Measurements from ENCODE around the gene POLR3A.

Gene POLR3A

DNA sequence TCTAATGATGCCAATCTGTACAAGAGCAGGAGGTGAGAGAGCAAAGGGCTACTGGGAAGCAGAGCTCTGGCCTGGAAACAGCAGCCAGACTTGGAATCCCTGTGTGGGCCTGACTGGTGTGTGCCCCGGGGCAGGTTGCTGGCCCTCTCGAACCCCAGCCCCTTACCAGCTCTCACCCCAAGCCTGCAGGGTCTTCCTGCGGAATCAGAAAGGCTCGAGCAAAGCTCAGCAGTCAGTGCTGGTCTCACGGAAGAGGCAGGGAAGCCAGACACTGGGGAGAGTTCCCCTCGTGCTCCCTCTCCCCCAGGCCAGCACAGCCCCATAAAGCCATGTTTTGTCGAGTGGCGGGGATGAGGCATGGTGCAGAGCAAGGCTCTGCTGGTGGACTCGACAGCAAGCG lies 50.1 kb downstream of the POLR3A start:
- H3K36me3 Mint-ChIP-seq (ENCODE audit: insufficient read depth): peaks cover 59% of the 10 kb centered on the region
- no peaks in the 10 kb centered on the region for H3K4me1 Mint-ChIP-seq
- no peaks in the 10 kb centered on the region for H3K9me3 Mint-ChIP-seq
- no peak overlapping the region for H3K4me3 Mint-ChIP-seq
- ATAC-seq (replicated peaks; ENCODE audit: extremely low read depth, poor library complexity, severe bottlenecking) (no peak), DNase-seq (ENCODE audit: low spot score in 2 of 2) (no peak)
- no peaks in the 10 kb centered on the region for H3K27me3 Mint-ChIP-seq
- no peak overlapping the region for H3K27ac Mint-ChIP-seq (ENCODE audit: low read depth)

GRCh38 chr10:77978360-77978759 lies 51.0 kb downstream of the POLR3A start:
- no peak for DNase-seq (ENCODE audit: low spot score in 2 of 2)
- H3K27ac Mint-ChIP-seq (ENCODE audit: low read depth): no peak overlapping the region

DNA sequence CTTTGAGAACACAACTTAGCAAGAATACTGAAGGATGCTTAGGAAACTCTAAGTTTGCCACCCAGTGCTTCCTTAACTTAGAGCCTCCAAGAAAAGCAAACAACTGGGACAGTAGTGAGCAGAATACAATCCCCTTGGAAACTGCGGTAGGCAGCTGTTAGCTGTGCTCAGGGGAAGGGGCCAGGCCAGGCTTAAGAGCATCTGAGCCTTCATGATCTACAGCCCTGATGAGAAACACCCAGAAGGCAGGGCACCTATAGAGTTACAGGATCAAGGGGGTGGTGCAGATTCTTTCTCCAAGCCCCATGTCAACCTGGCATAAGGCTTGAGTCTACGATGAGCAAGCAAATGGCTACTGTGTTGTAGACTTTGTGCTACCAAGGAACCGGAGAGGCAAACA lies 51.4 kb downstream of the POLR3A start:
- ATAC-seq (replicated peaks; ENCODE audit: extremely low read depth, poor library complexity, severe bottlenecking): no peak
- H3K4me1 Mint-ChIP-seq: no peaks in the 10 kb centered on the region
- no peak for DNase-seq (ENCODE audit: low spot score in 2 of 2)
- no peak overlapping the region for H3K27ac Mint-ChIP-seq (ENCODE audit: low read depth)
- H3K4me3 Mint-ChIP-seq: no peak overlapping the region
- H3K36me3 Mint-ChIP-seq (ENCODE audit: insufficient read depth): peaks cover 48% of the 10 kb centered on the region
- H3K9me3 Mint-ChIP-seq: no peaks in the 10 kb centered on the region
- no peaks in the 10 kb centered on the region for H3K27me3 Mint-ChIP-seq

More at GRCh38 chr10:77978360-77978759, 51.0 kb downstream of the POLR3A start:
- H3K4me1 Mint-ChIP-seq: no peaks in the 10 kb centered on the region
- H3K9me3 Mint-ChIP-seq: no peaks in the 10 kb centered on the region
- no peak overlapping the region for H3K4me3 Mint-ChIP-seq
- peaks cover 52% of the 10 kb centered on the region for H3K36me3 Mint-ChIP-seq (ENCODE audit: insufficient read depth)
- H3K27me3 Mint-ChIP-seq: no peaks in the 10 kb centered on the region
- no peak for ATAC-seq (replicated peaks; ENCODE audit: extremely low read depth, poor library complexity, severe bottlenecking)

DNA sequence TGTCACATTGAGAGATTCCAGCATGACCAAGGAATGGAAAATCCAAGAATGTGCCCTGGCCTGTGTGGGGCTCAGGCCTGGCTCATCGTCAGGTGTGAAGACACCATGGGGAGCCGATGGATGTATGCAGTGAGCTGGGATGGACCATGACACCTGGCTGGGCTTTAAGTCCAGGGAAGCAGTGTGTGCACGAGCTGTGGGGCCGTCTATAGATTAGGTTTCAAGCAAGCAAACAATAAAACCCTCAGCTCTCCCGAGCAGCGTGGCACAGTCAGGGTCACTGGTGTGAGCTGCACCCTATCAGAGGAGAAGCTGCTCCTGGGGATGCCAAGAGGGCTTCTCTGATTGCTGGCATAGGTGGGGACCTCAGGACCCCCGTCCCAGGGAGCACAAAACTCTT lies 52.3 kb downstream of the POLR3A start:
- Mint-ChIP-seq H3K4me3 (no peak overlapping the region), H3K27ac (ENCODE audit: low read depth) (peak overlapping the region; percentile 41), H3K4me1 (no peaks in the 10 kb centered on the region), H3K36me3 (ENCODE audit: insufficient read depth) (peaks cover 39% of the 10 kb centered on the region), H3K27me3 (no peaks in the 10 kb centered on the region), H3K9me3 (no peaks in the 10 kb centered on the region)
- ATAC-seq (replicated peaks; ENCODE audit: extremely low read depth, poor library complexity, severe bottlenecking) (no peak), DNase-seq (ENCODE audit: low spot score in 2 of 2) (no peak)

- DNase-seq (ENCODE audit: low spot score in 2 of 2) (no peak), ATAC-seq (replicated peaks; ENCODE audit: extremely low read depth, poor library complexity, severe bottlenecking) (no peak)
- peaks cover 24% of the 10 kb centered on the region for H3K36me3 Mint-ChIP-seq (ENCODE audit: insufficient read depth)
- H3K27me3 Mint-ChIP-seq: no peaks in the 10 kb centered on the region
- H3K27ac Mint-ChIP-seq (ENCODE audit: low read depth): no peak overlapping the region
- no peak overlapping the region for H3K4me3 Mint-ChIP-seq
- H3K9me3 Mint-ChIP-seq: no peaks in the 10 kb centered on the region
- H3K4me1 Mint-ChIP-seq: no peaks in the 10 kb centered on the region
These were observed 54.1 kb downstream of the POLR3A start for GRCh38 chr10:77975086-77975666.

DNA sequence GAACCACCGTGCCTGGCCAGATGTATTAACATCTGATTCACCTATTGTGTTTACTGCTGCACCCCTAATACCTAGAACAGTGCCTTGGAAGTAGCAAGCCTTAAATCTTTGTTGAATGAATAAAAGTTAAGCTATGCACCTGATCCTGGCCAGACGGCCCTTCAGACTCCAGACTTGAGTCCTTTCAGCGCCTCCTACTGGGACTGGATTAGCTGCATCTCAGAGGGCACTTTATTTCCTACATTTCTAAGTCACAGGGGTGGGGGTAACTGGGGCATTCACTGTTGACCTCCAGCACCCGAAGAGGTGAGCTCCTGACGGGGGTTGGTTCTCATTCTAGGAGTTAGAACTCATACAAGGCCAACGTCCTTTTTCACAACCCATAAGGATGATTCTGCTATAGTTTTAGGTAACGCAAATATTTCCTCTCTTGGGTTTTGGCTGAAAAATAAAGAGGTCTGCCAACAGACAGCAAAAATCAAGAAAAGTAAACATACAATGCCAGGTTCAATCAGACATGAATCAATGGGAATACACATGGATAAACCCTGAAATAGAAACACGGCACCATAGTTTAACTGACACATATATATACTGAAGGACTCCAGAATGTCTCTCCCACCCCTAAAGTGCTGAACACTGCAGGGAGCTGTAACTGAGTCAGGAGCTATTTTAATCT lies 54.8 kb downstream of the POLR3A start:
- ATAC-seq (replicated peaks; ENCODE audit: extremely low read depth, poor library complexity, severe bottlenecking) (no peak), DNase-seq (ENCODE audit: low spot score in 2 of 2) (no peak)
- no peaks in the 10 kb centered on the region for H3K4me1 Mint-ChIP-seq
- H3K27me3 Mint-ChIP-seq: no peaks in the 10 kb centered on the region
- H3K4me3 Mint-ChIP-seq: no peak overlapping the region
- no peaks in the 10 kb centered on the region for H3K9me3 Mint-ChIP-seq
- H3K36me3 Mint-ChIP-seq (ENCODE audit: insufficient read depth): peaks cover 18% of the 10 kb centered on the region
- no peak overlapping the region for H3K27ac Mint-ChIP-seq (ENCODE audit: low read depth)

- no peak overlapping the region for H3K4me3 Mint-ChIP-seq
- ATAC-seq (replicated peaks; ENCODE audit: extremely low read depth, poor library complexity, severe bottlenecking) (no peak), DNase-seq (ENCODE audit: low spot score in 2 of 2) (no peak)
- H3K27me3 Mint-ChIP-seq: no peaks in the 10 kb centered on the region
- no peaks in the 10 kb centered on the region for H3K9me3 Mint-ChIP-seq
- no peaks in the 10 kb centered on the region for H3K4me1 Mint-ChIP-seq
- no peak overlapping the region for H3K27ac Mint-ChIP-seq (ENCODE audit: low read depth)
- H3K36me3 Mint-ChIP-seq (ENCODE audit: insufficient read depth): peaks cover 11% of the 10 kb centered on the region
These were observed 56.0 kb downstream of the POLR3A start for GRCh38 chr10:77973276-77973675.

- no peaks in the 10 kb centered on the region for H3K9me3 Mint-ChIP-seq
- H3K36me3 Mint-ChIP-seq (ENCODE audit: insufficient read depth): peaks cover 8% of the 10 kb centered on the region
- no peaks in the 10 kb centered on the region for H3K4me1 Mint-ChIP-seq
- H3K27me3 Mint-ChIP-seq: no peaks in the 10 kb centered on the region
- DNase-seq (ENCODE audit: low spot score in 2 of 2): no peak
- H3K4me3 Mint-ChIP-seq: no peak overlapping the region
- peak overlapping the region; percentile 49 for H3K27ac Mint-ChIP-seq (ENCODE audit: low read depth)
- no peak for ATAC-seq (replicated peaks; ENCODE audit: extremely low read depth, poor library complexity, severe bottlenecking)
These were observed 57.2 kb downstream of the POLR3A start for GRCh38 chr10:77972148-77972547.

- H3K4me3 Mint-ChIP-seq: no peak overlapping the region
- DNase-seq (ENCODE audit: low spot score in 2 of 2): no peak
- no peak for ATAC-seq (replicated peaks; ENCODE audit: extremely low read depth, poor library complexity, severe bottlenecking)
- H3K9me3 Mint-ChIP-seq: no peaks in the 10 kb centered on the region
- H3K36me3 Mint-ChIP-seq (ENCODE audit: insufficient read depth): peaks cover 8% of the 10 kb centered on the region
- peak overlapping the region; percentile 49 for H3K27ac Mint-ChIP-seq (ENCODE audit: low read depth)
- peaks cover 2% of the 10 kb centered on the region for H3K27me3 Mint-ChIP-seq
- no peaks in the 10 kb centered on the region for H3K4me1 Mint-ChIP-seq
These were observed 57.5 kb downstream of the POLR3A start for GRCh38 chr10:77971804-77972144.

GRCh38 chr10:77970869-77971803 lies 58.2 kb downstream of the POLR3A start:
- H3K27me3 Mint-ChIP-seq: peaks cover 6% of the 10 kb centered on the region
- ATAC-seq (replicated peaks; ENCODE audit: extremely low read depth, poor library complexity, severe bottlenecking): no peak
- H3K9me3 Mint-ChIP-seq: no peaks in the 10 kb centered on the region
- no peak overlapping the region for H3K4me3 Mint-ChIP-seq
- H3K4me1 Mint-ChIP-seq: no peaks in the 10 kb centered on the region
- peak overlapping the region; percentile 49 for H3K27ac Mint-ChIP-seq (ENCODE audit: low read depth)
- peaks cover 6% of the 10 kb centered on the region for H3K36me3 Mint-ChIP-seq (ENCODE audit: insufficient read depth)
- DNase-seq (ENCODE audit: low spot score in 2 of 2): no peak

- DNase-seq (ENCODE audit: low spot score in 2 of 2) (no peak), ATAC-seq (replicated peaks; ENCODE audit: extremely low read depth, poor library complexity, severe bottlenecking) (no peak)
- Mint-ChIP-seq H3K4me1 (no peaks in the 10 kb centered on the region), H3K36me3 (ENCODE audit: insufficient read depth) (no peaks in the 10 kb centered on the region), H3K27ac (ENCODE audit: low read depth) (no peak overlapping the region), H3K27me3 (peaks cover 18% of the 10 kb centered on the region), H3K9me3 (no peaks in the 10 kb centered on the region), H3K4me3 (no peak overlapping the region)
These were observed 60.2 kb downstream of the POLR3A start for GRCh38 chr10:77969114-77969513.

DNA sequence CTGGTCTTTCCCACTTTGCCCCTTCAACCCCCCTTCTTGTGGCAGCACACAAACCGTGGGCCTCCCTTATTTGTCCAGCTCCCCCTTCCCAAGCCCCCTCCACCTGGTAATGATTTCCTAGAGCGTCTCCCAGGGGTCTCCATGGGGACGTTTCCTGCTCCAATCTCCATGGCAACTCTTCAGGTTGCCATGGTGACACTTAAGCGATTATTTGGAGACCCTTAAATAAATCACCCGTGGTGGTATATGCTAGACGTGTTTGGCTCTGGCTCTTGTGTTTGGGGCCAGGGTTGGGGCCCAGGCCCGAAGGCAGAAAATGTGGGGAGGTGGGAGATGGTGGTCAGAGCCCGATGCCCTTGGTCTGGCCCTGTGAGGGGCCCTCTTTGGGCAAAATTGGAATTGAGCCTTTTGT lies 61.7 kb downstream of the POLR3A start:
- H3K9me3 Mint-ChIP-seq: no peaks in the 10 kb centered on the region
- ATAC-seq (replicated peaks; ENCODE audit: extremely low read depth, poor library complexity, severe bottlenecking) (no peak), DNase-seq (ENCODE audit: low spot score in 2 of 2) (no peak)
- H3K27me3 Mint-ChIP-seq: peaks cover 24% of the 10 kb centered on the region
- no peak overlapping the region for H3K27ac Mint-ChIP-seq (ENCODE audit: low read depth)
- H3K4me3 Mint-ChIP-seq: no peak overlapping the region
- no peaks in the 10 kb centered on the region for H3K36me3 Mint-ChIP-seq (ENCODE audit: insufficient read depth)
- H3K4me1 Mint-ChIP-seq: no peaks in the 10 kb centered on the region

DNA sequence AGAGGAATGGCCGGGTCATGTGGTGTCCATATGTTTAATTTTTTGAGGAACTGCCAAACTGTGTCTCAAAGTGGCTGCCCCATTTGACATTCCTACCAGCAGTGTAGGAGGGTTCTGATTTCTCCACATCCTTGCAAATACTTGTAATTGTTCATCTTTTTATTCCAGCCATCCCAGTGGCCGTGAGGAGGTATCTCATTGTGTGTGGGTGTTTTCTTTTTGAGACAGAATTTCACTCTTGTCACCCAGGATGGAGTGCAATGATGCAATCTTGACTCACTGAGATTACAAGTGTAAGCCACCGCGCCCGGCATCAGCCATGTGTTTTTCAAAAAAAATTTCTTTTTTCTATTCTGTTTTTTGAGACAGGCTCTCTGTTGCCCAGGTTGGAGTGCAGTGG lies 64.0 kb downstream of the POLR3A start:
- H3K9me3 Mint-ChIP-seq: no peaks in the 10 kb centered on the region
- ATAC-seq (replicated peaks; ENCODE audit: extremely low read depth, poor library complexity, severe bottlenecking) (no peak), DNase-seq (ENCODE audit: low spot score in 2 of 2) (no peak)
- no peaks in the 10 kb centered on the region for H3K36me3 Mint-ChIP-seq (ENCODE audit: insufficient read depth)
- H3K27ac Mint-ChIP-seq (ENCODE audit: low read depth): no peak overlapping the region
- H3K4me3 Mint-ChIP-seq: no peak overlapping the region
- H3K4me1 Mint-ChIP-seq: no peaks in the 10 kb centered on the region
- H3K27me3 Mint-ChIP-seq: peaks cover 24% of the 10 kb centered on the region
